ENCODE data around the gene SMIM35.
"Not testable (repeated sequence)": the region's sequence is repeated elsewhere in the genome, so short reads cannot be mapped to it uniquely, and the experiment has no call there.

DNA sequence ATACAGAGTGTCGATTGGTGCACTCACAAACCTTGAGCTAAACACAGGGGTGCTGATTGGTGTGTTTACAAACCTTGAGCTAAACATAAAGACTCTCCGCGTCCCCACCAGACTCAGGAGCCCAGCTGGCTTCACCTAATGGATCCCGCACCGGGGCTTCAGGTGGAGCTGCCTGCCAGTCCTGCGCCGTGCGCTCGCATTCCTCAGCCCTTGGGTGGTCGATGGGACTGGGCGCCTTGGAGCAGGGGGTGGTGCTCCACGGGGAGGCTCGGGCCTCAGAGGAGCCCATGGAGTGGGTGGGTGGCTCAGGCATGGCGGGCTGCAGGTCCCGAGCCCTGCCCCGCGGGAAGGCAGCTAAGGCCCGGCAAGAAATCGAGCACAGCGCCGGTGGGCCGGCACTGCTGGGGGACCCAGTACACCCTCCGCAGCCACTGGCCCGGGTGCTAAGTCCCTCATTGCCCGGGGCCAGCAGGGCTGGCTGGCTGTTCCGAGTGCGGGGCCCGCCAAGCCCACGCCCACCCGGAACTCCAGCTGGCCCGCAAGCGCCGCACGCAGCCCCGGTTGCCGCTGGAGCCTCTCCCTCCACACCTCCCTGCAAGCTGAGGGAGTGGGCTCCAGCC is 108.4 kb downstream of the SMIM35 start:
- not testable (repeated sequence) for TF ChIP-seq CTCF (IDR thresholded peaks at IDR 0.05; ENCODE audit: low read depth, low read length, poor library complexity, severe bottlenecking); EZH2phosphoT487 (IDR thresholded peaks at IDR 0.05; ENCODE audit: borderline replicate concordance, low read length)

All from DOHH2 (cell line).